Stimulated activated naive CD4-positive, alpha-beta T cell (primary cell): ENCODE results near the gene BLOC1S2.
A peak's percentile ranks its signal among the peaks of the same experiment; 100 is the strongest.
"Not testable (repeated sequence)": the region's sequence is repeated elsewhere in the genome, so short reads cannot be mapped to it uniquely, and the experiment has no call there.

ENCODE experiments used
- DNase-seq, 6 experiments: peaks; one replicate each; lab custom pipeline; 2025; lab: John Stamatoyannopoulos, UW

The BLOC1S2 gene

DNA sequence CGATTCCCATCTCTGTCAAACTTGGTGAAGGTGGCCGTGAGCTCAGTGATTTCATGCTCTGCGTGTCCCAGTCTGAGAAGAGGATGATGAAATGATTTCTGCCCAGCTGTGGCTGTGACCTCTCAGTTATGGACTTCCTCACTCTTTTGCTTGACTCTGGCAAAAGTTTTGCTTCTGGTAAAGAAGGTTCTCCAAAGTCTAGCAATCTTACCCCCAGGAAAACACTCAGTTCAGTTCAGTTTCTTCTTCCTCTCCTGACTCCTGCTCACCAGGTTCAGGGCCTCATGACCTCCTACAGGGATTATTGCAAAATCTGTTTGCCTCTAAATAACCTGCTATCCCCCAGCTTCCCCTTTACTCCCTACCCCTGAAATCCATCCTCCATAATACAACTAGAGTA, 4.9 kb upstream of the BLOC1S2 start:
- no peak for DNase-seq

DNA sequence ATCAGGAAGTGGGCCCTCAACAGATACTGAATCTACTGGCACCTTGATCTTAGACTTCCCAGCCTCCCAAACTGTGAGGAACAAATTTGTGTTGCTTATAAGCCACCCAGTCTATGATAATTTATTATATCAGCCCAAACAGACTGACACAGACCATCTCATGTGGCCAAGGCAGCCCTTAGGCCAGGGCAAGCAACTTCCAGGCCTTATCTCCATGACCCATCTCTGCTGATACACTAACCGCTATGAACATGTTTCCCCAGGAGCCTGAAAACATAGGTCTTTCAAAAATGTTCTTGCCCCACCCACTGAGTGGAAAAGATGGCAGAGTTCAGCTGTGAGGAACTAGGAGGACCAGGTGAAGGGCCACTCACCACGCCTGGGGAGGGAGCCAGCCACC, 3.2 kb upstream of the BLOC1S2 start:
- DNase-seq: no peak

DNA sequence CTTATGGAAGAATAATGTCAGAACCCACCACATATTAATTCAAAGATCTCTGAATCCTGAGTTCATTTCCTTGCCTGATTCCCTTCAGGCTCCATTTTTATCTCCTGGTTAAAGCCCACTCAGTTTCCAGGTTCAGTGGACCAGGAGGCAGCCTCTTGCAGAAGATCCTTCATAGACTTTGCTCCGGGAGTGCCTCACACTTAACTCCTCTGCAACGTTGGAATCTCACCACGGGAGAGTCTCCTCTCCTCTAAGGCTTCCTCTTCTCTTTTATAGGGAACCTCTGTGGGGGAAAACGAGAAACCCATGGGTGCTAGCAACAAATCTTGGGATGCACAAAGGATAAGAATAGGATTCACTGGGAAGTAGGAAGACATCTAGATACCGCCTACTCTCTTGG, 1.7 kb upstream of the BLOC1S2 start:
- no peak for DNase-seq

DNA sequence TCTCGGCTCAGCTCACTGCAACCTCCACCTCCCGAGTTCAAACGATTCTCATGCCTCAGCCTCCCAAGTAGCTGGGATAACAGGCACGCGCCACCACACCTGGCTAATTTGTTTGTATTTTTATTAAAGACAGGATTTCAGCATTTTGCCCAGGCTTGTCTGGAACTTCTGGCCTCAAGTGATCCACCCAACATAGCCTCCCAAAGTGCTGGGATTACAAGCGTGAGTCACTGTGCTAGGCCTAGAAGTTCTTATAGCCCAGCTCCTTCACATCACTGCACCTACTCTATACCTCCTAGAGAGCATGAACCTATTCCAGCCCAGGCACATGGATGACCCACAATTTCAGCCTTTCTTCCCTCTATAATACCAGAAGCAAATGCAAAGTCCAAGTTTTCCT, 1.3 kb upstream of the BLOC1S2 start:
- no peak for DNase-seq

GRCh38 chr10:100285326-100285725, 1.2 kb downstream of the BLOC1S2 start:
- DNase-seq: not testable (repeated sequence)

DNA sequence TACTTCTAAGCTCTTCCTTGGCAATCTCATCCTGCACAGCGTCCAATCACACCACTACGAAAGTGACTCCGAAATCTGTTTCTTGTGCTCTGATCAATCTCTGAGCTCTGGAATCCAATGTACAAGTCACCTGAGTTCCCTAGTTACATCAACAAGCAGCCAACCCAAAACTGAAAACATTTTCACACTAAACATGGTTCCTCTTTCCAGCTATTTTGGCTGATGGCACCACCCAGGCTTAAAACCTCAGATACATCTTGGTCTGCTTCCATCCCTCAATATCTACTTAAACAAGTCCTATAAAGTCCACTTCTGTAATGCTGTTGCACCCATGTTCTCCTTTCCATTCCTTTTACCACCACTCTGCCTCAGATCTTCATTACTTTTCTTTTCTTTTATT, 3.6 kb downstream of the BLOC1S2 start:
- no peak for DNase-seq

GRCh38 chr10:100276971-100277370, 9.5 kb downstream of the BLOC1S2 start:
- not testable (repeated sequence) for DNase-seq

GRCh38 chr10:100267239-100268104, 19.0 kb downstream of the BLOC1S2 start, which contains the start of gene CWF19L1:
CWF19L1 (minus strand) TSS chr10:100267638; CDS start chr10:100267593, 45 bp downstream.
- peak; percentile 47 to 70 (median 64) for DNase-seq

DNA sequence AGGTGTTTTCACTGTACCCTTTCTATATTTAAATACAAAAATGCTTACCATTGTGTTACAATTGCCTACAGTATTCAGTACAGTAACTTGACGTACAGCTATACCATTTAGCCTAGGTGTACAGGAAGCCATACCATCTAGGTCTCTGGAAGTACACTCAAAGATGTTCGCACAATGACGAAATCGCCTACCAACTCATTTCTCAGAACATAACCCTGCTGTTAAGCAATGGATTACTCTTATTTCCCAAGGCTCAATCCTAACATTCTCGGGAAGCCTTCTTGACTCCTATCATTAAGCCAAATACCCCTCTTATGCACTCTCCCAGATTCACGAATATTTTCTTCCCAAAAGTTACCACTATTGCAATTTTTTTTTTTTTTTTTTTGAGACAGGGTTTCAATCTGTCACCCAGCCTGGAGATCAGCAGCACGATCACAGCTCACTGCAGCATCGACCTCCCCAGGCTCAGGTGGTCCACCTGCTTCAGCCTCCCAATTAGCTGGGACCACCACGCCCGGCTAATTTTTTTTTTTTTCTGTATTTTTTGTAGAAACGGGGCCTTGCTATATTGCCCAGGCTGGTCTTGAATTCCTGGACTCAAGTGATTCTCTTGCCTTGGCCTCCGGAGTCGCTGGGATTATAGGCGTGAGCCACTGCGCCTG, 20.5 kb downstream of the BLOC1S2 start:
- DNase-seq: no peak

GRCh38 chr10:100254191-100254590, 32.3 kb downstream of the BLOC1S2 start:
- no peak for DNase-seq

GRCh38 chr10:100253041-100253440, 33.4 kb downstream of the BLOC1S2 start:
- DNase-seq: no peak

- DNase-seq: no peak
Measured at GRCh38 chr10:100248820-100249219, 37.7 kb downstream of the BLOC1S2 start.

DNA sequence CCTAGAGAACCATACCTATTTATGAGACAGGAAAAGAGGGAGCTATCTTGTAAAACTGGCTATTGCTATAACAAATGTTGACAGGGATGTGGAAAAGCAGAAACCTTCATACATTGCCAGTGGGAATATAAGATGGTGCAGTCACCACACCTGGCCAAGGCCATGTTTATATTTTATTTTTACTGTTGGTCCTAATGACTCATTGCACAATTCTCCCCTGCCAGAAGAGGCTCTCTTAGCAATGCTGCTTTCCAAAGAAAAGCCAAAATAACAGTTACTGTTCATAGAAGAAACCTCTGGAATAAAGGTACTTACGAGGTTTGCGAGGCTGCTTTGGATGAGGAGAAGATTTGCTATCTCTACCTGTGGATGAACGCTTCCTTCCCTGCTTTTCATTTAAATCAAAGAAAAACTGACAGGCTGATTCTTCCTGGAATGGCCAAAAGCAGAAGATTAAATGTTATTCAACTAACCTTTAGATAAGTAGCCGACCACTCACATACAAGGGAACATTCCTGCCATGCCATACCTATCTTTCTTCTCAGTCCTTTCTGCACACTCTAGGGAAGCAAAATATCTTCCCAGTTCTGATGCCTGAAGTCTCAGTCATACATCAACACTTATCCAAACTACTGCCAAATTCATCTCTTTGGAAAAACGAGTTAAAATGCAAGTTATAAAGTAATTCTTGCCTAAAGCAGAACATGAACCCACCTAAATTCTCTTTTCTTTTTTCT, 40.8 kb downstream of the BLOC1S2 start:
- no peak for DNase-seq

DNA sequence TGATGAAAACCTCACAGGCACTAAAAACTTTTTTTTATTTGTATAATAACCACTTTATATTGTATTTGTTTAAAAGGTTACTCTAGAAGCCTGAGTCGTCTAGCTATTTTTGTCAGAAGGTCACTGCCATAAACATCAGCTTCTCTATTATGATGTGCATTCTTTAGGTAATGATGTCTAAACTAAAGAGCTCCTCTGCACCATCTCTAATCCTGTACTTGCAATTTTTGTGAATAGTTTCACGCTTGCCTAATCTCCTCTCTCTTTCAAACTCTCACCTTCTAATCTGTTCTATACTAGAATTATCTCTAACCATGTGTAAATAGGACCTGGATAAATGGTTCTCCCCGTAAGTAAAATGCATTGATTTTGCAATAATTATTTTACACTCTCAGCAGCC, 46.6 kb downstream of the BLOC1S2 start:
- no peak for DNase-seq

DNA sequence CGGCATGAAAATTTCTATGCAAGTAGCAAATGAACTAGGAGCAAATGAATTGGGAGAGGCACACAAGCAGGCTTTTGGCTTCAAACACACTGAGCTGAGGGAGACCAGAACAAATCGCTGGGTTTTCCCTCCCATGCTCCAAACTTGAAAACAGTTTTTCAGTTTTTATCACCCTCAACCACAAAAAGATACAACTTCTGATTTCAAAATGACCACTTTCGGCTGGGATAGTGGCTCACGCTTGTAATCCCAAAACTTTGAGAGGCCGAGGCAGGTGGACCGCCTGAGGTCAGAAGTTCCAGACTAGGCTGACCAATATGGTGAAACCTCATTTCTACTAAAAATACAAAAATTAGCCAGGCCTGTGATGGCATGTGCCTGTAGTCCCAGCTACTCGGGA, 48.1 kb downstream of the BLOC1S2 start:
- DNase-seq: no peak

- DNase-seq: no peak
Measured at GRCh38 chr10:100232101-100232500, 54.4 kb downstream of the BLOC1S2 start.

DNA sequence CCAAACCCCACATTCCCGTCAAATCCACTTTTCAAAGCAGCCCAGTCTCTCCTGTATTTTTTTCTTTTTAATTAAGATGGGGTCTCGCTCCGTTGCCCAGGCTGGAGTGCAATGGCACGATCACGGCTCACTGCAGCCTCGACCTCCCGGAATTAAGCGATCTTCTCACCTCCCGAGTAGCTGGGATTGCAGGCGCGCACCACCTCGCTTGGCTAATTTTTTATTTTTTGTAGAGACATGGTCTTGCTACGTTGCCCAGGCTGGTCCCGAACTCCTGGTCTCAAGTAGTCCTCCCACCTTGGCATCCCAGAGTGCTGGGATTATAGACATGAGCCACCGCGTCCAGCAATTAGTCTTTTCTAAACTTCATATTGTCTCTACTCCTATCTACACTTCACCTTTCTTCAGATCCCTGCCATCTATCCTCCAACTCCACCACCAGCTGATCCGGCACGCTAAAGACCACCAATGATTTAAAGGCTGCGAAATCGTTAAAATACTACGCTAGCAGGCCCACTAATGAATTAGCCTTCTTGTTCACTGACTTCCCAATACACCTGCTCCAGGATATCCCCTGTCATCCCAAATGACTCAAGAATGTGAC, 56.6 kb downstream of the BLOC1S2 start:
- no peak for DNase-seq

GRCh38 chr10:100223879-100224278, 62.6 kb downstream of the BLOC1S2 start:
- peak in 2 of 6 experiments; percentile 17 to 27 for DNase-seq
